ENCODE measurements around the gene MRPL24. TPM values are rescaled to one million over a fixed set of nuclear protein-coding genes. Genes with fewer than 3 reads are reported as not detected.

Gene MRPL24
- total and polyA plus RNA-seq, 9 of the 15 experiments (the other 6 are each of a cell fraction or from before 2014, with no cell fraction given) = 74.3 to 267 (median 113) TPM

- TF ChIP-seq GMEB1 (CRISPR knock-in tag; IDR thresholded peaks at IDR 0.05) = no peak
- peak; percentile 9 for TF ChIP-seq CCNT2 (IDR thresholded peaks at IDR 0.05; ENCODE audit: borderline replicate concordance, extremely low read depth, insufficient read length, low read depth, low read length)
- no peak for TF ChIP-seq CBFA2T3 (IDR thresholded peaks at IDR 0.05)
- TF ChIP-seq CREM (IDR thresholded peaks at IDR 0.05; ENCODE audit: low read depth) = peak; percentile 8; the same call in 1 of the 2 replicates
- peak; percentile 51 for TF ChIP-seq EP400 (IDR thresholded peaks at IDR 0.05)
- TF ChIP-seq ZKSCAN1 (IDR thresholded peaks at IDR 0.05; ENCODE audit: low read depth, low read length) = no peak
- TF ChIP-seq E2F1 (CRISPR knock-in tag; IDR thresholded peaks at IDR 0.05) = no peak
- peak; percentile 60 for TF ChIP-seq RBFOX2 (IDR thresholded peaks at IDR 0.05; ENCODE audit: low read depth, low read length)
- no peak for TF ChIP-seq NR4A1 (CRISPR knock-in tag; IDR thresholded peaks at IDR 0.05)
- TF ChIP-seq NR4A1 (tag; IDR thresholded peaks at IDR 0.05) = no peak
- TF ChIP-seq HMGXB4 (CRISPR knock-in tag; IDR thresholded peaks at IDR 0.05) = no peak
- TF ChIP-seq MAX (CRISPR knock-in tag; IDR thresholded peaks at IDR 0.05) = no peak
- peak; percentile 79 for TF ChIP-seq ZBTB7A (IDR thresholded peaks at IDR 0.05; ENCODE audit: borderline replicate concordance, control insufficient read depth, low read depth, low read length)
- no peak for TF ChIP-seq PATZ1 (CRISPR knock-in tag; IDR thresholded peaks at IDR 0.05; ENCODE audit: borderline replicate concordance)
- TF ChIP-seq TSC22D4 (tag; IDR thresholded peaks at IDR 0.05) = no peak
- TF ChIP-seq NR0B1 (IDR thresholded peaks at IDR 0.05; ENCODE audit: partially characterized antibody) = no peak
- TF ChIP-seq EGR1 (conservative IDR thresholded peaks at IDR 0.05) = peak; percentile 60
- peak; percentile 48; the same call in 1 of the 2 replicates for TF ChIP-seq MYC (IDR thresholded peaks at IDR 0.05; ENCODE audit: low read depth, low read length)
- peak; percentile 60; the same call in 1 of the 2 replicates for TF ChIP-seq MYC (CRISPR knock-in tag; IDR thresholded peaks at IDR 0.05; ENCODE audit: borderline replicate concordance, low read depth)
Measured at GRCh38 chr1:156750711-156751450, 10.0 kb upstream of the MRPL24 start (continued).
